H1 (cell line): ENCODE measurements around the gene CASZ1. TPM values are rescaled to one million over a fixed set of nuclear protein-coding genes. Genes with fewer than 3 reads are reported as not detected.

ENCODE experiments used
- CTCF ChIA-PET: fragments of 300-600 bp; sonication (Branson Sonifier 250); formaldehyde crosslinking; loops from one replicate; lab custom pipeline; 2021; ENCODE audit not compliant: partially characterized antibody; lab: Charles Lee
- POLR2A ChIA-PET: fragments of 300-600 bp; sonication (Branson Sonifier 250); formaldehyde crosslinking; loops from one replicate; lab custom pipeline; 2021; ENCODE audit warnings: inconsistent platforms; ENCODE audit not compliant: partially characterized antibody; lab: Charles Lee
- DNase-seq, 2 experiments: peaks; one replicate each; pipeline versions ENCODE4 v3.0.0 to v3.0.0-alpha.2; 2010 to 2022; ENCODE audit warnings: low spot score in 2 of 2, low read depth in 1 of 2, mixed read lengths in 1 of 2
- FAIRE-seq: peaks from 2 replicates; lab custom pipeline; 2011; peaks lifted over from hg19 to GRCh38; lab: Jason Lieb, UNC
- H2AFZ ChIP-seq: 2 replicates; pipeline ENCODE4 v1.8.1; 2012; ENCODE audit warnings: low read length, inconsistent platforms
- H2AK5ac ChIP-seq: 2 replicates; pipeline ENCODE4 v1.6.1; 2013; ENCODE audit warnings: low read depth, low read length
- H2BK120ac ChIP-seq: replicated peaks from 2 replicates; pipeline ENCODE3; 2013; ENCODE audit warnings: low read depth, low read length, inconsistent platforms
- H2BK12ac ChIP-seq: 2 replicates; pipeline ENCODE4 v1.6.1; 2013; ENCODE audit warnings: low read depth, low read length
- H2BK15ac ChIP-seq: 2 replicates; pipeline ENCODE4 v1.6.1; 2013; ENCODE audit warnings: low read length
- H2BK20ac ChIP-seq: 2 replicates; pipeline ENCODE4 v1.6.1; 2013; ENCODE audit warnings: low read length
- H2BK5ac ChIP-seq: 2 replicates; pipeline ENCODE4 v1.6.1; 2013; ENCODE audit warnings: low read depth, low read length
- H3K14ac ChIP-seq: 2 replicates; pipeline ENCODE4 v1.6.1; 2013; ENCODE audit warnings: inconsistent platforms; ENCODE audit not compliant: insufficient read length
- H3K18ac ChIP-seq: 2 replicates; pipeline ENCODE4 v1.6.1; 2013; ENCODE audit warnings: low read length; ENCODE audit errors: extremely low read depth
- H3K23ac ChIP-seq: 2 replicates; pipeline ENCODE4 v1.6.1; 2013; ENCODE audit warnings: inconsistent platforms; ENCODE audit not compliant: insufficient read length
- H3K23me2 ChIP-seq: 2 replicates; pipeline ENCODE4 v1.6.1; 2013; ENCODE audit warnings: low read depth, low read length
- H3K27ac ChIP-seq: 2 replicates; pipeline ENCODE4 v1.6.1; 2011; ENCODE audit warnings: low read depth, low read length, inconsistent platforms
- H3K27me3 ChIP-seq, 4 experiments: replicated peaks in 1 of 4; 1 replicate in 1 of 4; 2 replicates in 3 of 4; pipeline versions ENCODE4 v1.6.1 to v1.8.1; 2011 to 2013; ENCODE audit warnings: low read length in 3 of 4, mild to moderate bottlenecking in 3 of 4, inconsistent platforms in 2 of 4, mixed read lengths in 2 of 4, moderate library complexity in 1 of 4; ENCODE audit not compliant: control insufficient read depth in 3 of 4, insufficient read depth in 3 of 4; ENCODE audit errors: extremely low read depth in 1 of 4
- H3K36me3 ChIP-seq, 4 experiments: 2 replicates each; pipeline versions ENCODE4 v1.6.1 to v1.8.1; 2011 to 2013; ENCODE audit warnings: mild to moderate bottlenecking in 4 of 4, low read length in 3 of 4, moderate library complexity in 2 of 4, control low read depth in 1 of 4, inconsistent platforms in 1 of 4; ENCODE audit not compliant: insufficient read depth in 4 of 4, control insufficient read depth in 2 of 4
- H3K4ac ChIP-seq: replicated peaks from 2 replicates; pipeline ENCODE3; 2013; ENCODE audit warnings: low read length, low read depth, mixed read lengths, inconsistent platforms; ENCODE audit not compliant: insufficient read length
- H3K4me1 ChIP-seq, 4 experiments: replicated peaks in 1 of 4; 1 replicate in 1 of 4; 2 replicates in 3 of 4; pipeline versions ENCODE4 v1.6.1 to v1.8.1; 2011 to 2013; ENCODE audit warnings: low read length in 3 of 4, inconsistent platforms in 2 of 4, mixed read lengths in 1 of 4; ENCODE audit not compliant: insufficient read depth in 4 of 4, control insufficient read depth in 3 of 4
- H3K4me2 ChIP-seq, 2 experiments: 2 replicates each; pipeline versions ENCODE4 v1.6.1 to v1.8.1; 2011 to 2013; ENCODE audit warnings: low read depth in 2 of 2, low read length in 2 of 2, control low read depth in 1 of 2, inconsistent platforms in 1 of 2, mild to moderate bottlenecking in 1 of 2; ENCODE audit not compliant: insufficient read depth in 1 of 2
- H3K4me3 ChIP-seq, 4 experiments: fragments of 200-600, 300-600 bp in 1 of 4; sonication (generic), shearing (Covaris generic), sonication (Bioruptor Twin) in 1 of 4; 2 replicates each; pipeline versions ENCODE4 v1.5.1 to v1.8.1; 2011 to 2016; ENCODE audit warnings: low read length in 4 of 4, low read depth in 3 of 4, control low read depth in 2 of 4, inconsistent platforms in 2 of 4, mild to moderate bottlenecking in 2 of 4, mixed read lengths in 1 of 4, moderate library complexity in 1 of 4; ENCODE audit not compliant: insufficient read depth in 2 of 4; ENCODE audit errors: extremely low read depth in 1 of 4
- H3K56ac ChIP-seq: replicated peaks from 2 replicates; pipeline ENCODE3; 2013; ENCODE audit warnings: low read depth, mild to moderate bottlenecking, mixed read lengths, low read length, inconsistent platforms; ENCODE audit not compliant: insufficient read length
- H3K79me1 ChIP-seq: 2 replicates; pipeline ENCODE4 v1.6.1; 2013; ENCODE audit warnings: low read depth, low read length, control low read depth
- H3K79me2 ChIP-seq, 2 experiments: 2 replicates each; pipeline versions ENCODE4 v1.6.1 to v1.8.1; 2012 to 2013; ENCODE audit warnings: low read length in 2 of 2, mild to moderate bottlenecking in 2 of 2, inconsistent platforms in 1 of 2; ENCODE audit not compliant: insufficient read depth in 2 of 2, control insufficient read depth in 1 of 2
- H3K9ac ChIP-seq, 4 experiments: replicated peaks in 1 of 4; 1 replicate in 1 of 4; 2 replicates in 3 of 4; pipeline versions ENCODE4 v1.6.1 to v1.8.1; 2011 to 2013; ENCODE audit warnings: low read depth in 3 of 4, low read length in 3 of 4, control low read depth in 2 of 4, mild to moderate bottlenecking in 2 of 4, moderate library complexity in 2 of 4, inconsistent platforms in 1 of 4; ENCODE audit errors: extremely low read depth in 1 of 4
- H3K9me3 ChIP-seq, 2 experiments: 2 replicates each; pipeline versions ENCODE4 v1.6.1 to v1.8.1; 2012 to 2013; ENCODE audit warnings: mild to moderate bottlenecking in 2 of 2, moderate library complexity in 2 of 2, control low read depth in 1 of 2, inconsistent platforms in 1 of 2, low read depth in 1 of 2, low read length in 1 of 2, mixed read lengths in 1 of 2; ENCODE audit not compliant: insufficient read depth in 2 of 2
- H4K20me1 ChIP-seq, 2 experiments: replicated peaks in 1 of 2; 2 replicates each; pipeline versions ENCODE3 to v1.8.1; 2011 to 2013; ENCODE audit warnings: inconsistent platforms in 2 of 2, low read length in 2 of 2, mild to moderate bottlenecking in 1 of 2; ENCODE audit not compliant: insufficient read depth in 2 of 2, control insufficient read depth in 1 of 2
- H4K5ac ChIP-seq: 2 replicates; pipeline ENCODE4 v1.6.1; 2013; ENCODE audit warnings: low read length, low read depth, mixed read lengths, inconsistent platforms; ENCODE audit not compliant: insufficient read length
- H4K8ac ChIP-seq: 2 replicates; pipeline ENCODE4 v1.8.0; 2013; ENCODE audit warnings: mild to moderate bottlenecking, moderate library complexity, low read length, inconsistent platforms; ENCODE audit not compliant: insufficient read depth; ENCODE audit errors: extremely low read depth
- H4K91ac ChIP-seq: replicated peaks from 2 replicates; pipeline ENCODE3; 2013; ENCODE audit warnings: low read length, mixed read lengths, inconsistent platforms; ENCODE audit not compliant: insufficient read length
- CBX5 ChIP-seq: fragments of 300-800, 300-1000 bp; sonication (generic); IDR thresholded peaks from 2 replicates; pipeline ENCODE4 v1.7.1; 2016; ENCODE audit warnings: antibody characterized with exemption, low read length, low read depth
- FOSL1 ChIP-seq: IDR thresholded peaks from 2 replicates; pipeline ENCODE4 v1.6.1; 2011; ENCODE audit warnings: mild to moderate bottlenecking, low read depth, low read length, moderate library complexity; ENCODE audit not compliant: insufficient read depth
- KDM5A ChIP-seq: fragments of 200-600 bp; IDR thresholded peaks from 2 replicates; pipeline ENCODE4 v1.7.1; 2012; ENCODE audit warnings: mild to moderate bottlenecking, low read length, inconsistent platforms, mixed read lengths
- MAFK ChIP-seq: IDR thresholded peaks from 2 replicates; pipeline ENCODE4 v1.6.1; 2012; ENCODE audit warnings: low read depth, mild to moderate bottlenecking, improper control_type of control experiment, low read length
- TAF7 ChIP-seq: optimal IDR thresholded peaks from 2 replicates; pipeline ENCODE3; 2011; ENCODE audit warnings: low read depth, mild to moderate bottlenecking, inconsistent platforms, low read length, moderate library complexity, borderline replicate concordance
- USF2 ChIP-seq: IDR thresholded peaks from 2 replicates; pipeline ENCODE4 v1.6.1; 2011; ENCODE audit warnings: low read length, improper control_type of control experiment
- WGBS, 2 experiments: shearing (Covaris generic) in 1 of 2; methylation state at CpG; one replicate each; pipeline versions ENCODE4 v1.1.6 to v1.1.7; 2013 to 2015; ENCODE audit warnings: low lambda C conversion rate in 2 of 2, mixed read lengths in 2 of 2, inconsistent platforms in 1 of 2, low coverage in 1 of 2, missing lambda C conversion rate in 1 of 2; ENCODE audit not compliant: insufficient replicate concordance in 2 of 2, insufficient coverage in 1 of 2, insufficient read length in 1 of 2; ENCODE audit errors: extremely low coverage in 1 of 2, missing lambda C conversion rate in 1 of 2; 5-methylcytosine and 5-hydroxymethylcytosine counted together
- polyA plus RNA-seq, 7 experiments: library from polyadenylated mRNA; depleted of rRNA in 3 of 7; stranded (reverse) in 5 of 7; unstranded in 2 of 7; fragments of >200 nt in 5 of 7; fragments of 200-250 nt in 2 of 7; gene quantifications; 1 replicate in 5 of 7; 2 replicates in 1 of 7; 4 replicates in 1 of 7; pipeline versions ENCODE4 v1.2.1 to v1.2.3, GENCODE V29; 2011 to 2013; ENCODE audit warnings: missing spikeins in 2 of 7, mixed read lengths in 2 of 7
- total RNA-seq: library from RNA; stranded (reverse); fragmentation: NEBNext Ultra II Directional; extraction: Animal tissue kit (Norgen Biotek cat#: 25700); gene quantifications from 2 replicates; pipeline ENCODE4 v1.2.1, GENCODE V29; 2021
- TF ChIP-seq, protein P1 (sequence below): IDR thresholded peaks from 2 replicates; pipeline ENCODE4 v1.6.1; 2012; ENCODE audit warnings: low read length, inconsistent platforms

The CASZ1 gene
- total and polyA plus RNA-seq, 2 of the 8 experiments (the other 6 are each of a cell fraction or from before 2014, with no cell fraction given): 4.4 to 7.7 TPM

- Histone ChIP-seq H3K27ac (no peak overlapping the region), H2BK5ac (no peak overlapping the region), H3K23me2 (no peaks in the 10 kb centered on the region), H2AFZ (peak overlapping the region; percentile 65), H3K27me3 (no peaks in the 10 kb centered on the region), H2AK5ac (no peak overlapping the region), H4K20me1 (no peaks in the 10 kb centered on the region), H3K4me1 (peaks cover 0 to 17% (median 11%) of the 10 kb centered on the region in 4 experiments; a peak in 6 of 7 replicates), H3K4me2 (peak overlapping the region; percentile 20 to 49; a peak in 3 of 4 replicates), H3K79me1 (no peaks in the 10 kb centered on the region), H3K4me3 (no peak overlapping the region; a peak in 2 of 8 replicates), H2BK15ac (peak overlapping the region; percentile 88; the same call in 1 of the 2 replicates), H3K14ac (no peak overlapping the region), H4K8ac (peak overlapping the region; percentile 38), H2BK12ac (peak overlapping the region; percentile 90; the same call in 1 of the 2 replicates), H4K91ac (no peak overlapping the region), H4K5ac (peak overlapping the region; percentile 53), H3K79me2 (no peaks in the 10 kb centered on the region), H3K56ac (no peak overlapping the region), H3K18ac (peak overlapping the region; percentile 27), H3K23ac (no peak overlapping the region), H3K36me3 (no peaks in the 10 kb centered on the region), H2BK120ac (peak overlapping the region; percentile 81), H3K9me3 (no peaks in the 10 kb centered on the region), H3K9ac (0 out of 7 replicates have a peak overlapping the region, but pooled peaks of 1 of the 4 experiments have one; percentile 4), H3K4ac (no peak overlapping the region), H2BK20ac (peak overlapping the region; percentile 32; the same call in 1 of the 2 replicates)
- DNase-seq (no peak), FAIRE-seq (no peak)
- CTCF ChIA-PET: interaction anchor here (0.6 to 3.2 kb wide), 11 partner anchors 8 to 243 kb away, joined by 3 to 15 read pairs (median 3); no protein-coding TSS in a partner anchor
- 71% methylated on average over 15 of the region's 15 CpGs; no CpG with 5 or more reads in 1 of the 2 experiments for WGBS, 2 experiments
- POLR2A ChIA-PET: interaction anchor here (0.6 to 1.8 kb wide), 14 partner anchors 11 to 176 kb away, joined by 3 read pairs; no protein-coding TSS in a partner anchor
- peak; percentile 97 for TF ChIP-seq TAF7
- no peak for TF ChIP-seq KDM5A
- TF ChIP-seq USF2: no peak
- no peak for TF ChIP-seq FOSL1
- TF ChIP-seq CBX5: no peak
- no peak for TF ChIP-seq MAFK
- TF ChIP-seq, protein P1, sequence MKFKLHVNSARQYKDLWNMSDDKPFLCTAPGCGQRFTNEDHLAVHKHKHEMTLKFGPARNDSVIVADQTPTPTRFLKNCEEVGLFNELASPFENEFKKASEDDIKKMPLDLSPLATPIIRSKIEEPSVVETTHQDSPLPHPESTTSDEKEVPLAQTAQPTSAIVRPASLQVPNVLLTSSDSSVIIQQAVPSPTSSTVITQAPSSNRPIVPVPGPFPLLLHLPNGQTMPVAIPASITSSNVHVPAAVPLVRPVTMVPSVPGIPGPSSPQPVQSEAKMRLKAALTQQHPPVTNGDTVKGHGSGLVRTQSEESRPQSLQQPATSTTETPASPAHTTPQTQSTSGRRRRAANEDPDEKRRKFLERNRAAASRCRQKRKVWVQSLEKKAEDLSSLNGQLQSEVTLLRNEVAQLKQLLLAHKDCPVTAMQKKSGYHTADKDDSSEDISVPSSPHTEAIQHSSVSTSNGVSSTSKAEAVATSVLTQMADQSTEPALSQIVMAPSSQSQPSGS: peak; percentile 3; the same call in 1 of the 2 replicates
Observed at GRCh38 chr1:10814976-10815857, 18.8 kb upstream of the CASZ1 start.
